Thyroid gland (tissue), 4 donors: ENCODE data around the gene MICU2.

Experiments used
- CTCF ChIP-seq, 6 experiments: fragments of 200-600 bp in 3 of 6; fragments of 450-650 bp in 3 of 6; sonication (generic) in 3 of 6; IDR thresholded peaks; one replicate each; pipeline ENCODE4 v1.5.1; 2016 to 2019; ENCODE audit warnings: antibody characterized with exemption in 6 of 6, mild to moderate bottlenecking in 2 of 6, inconsistent platforms in 1 of 6, moderate library complexity in 1 of 6
- POLR2A ChIP-seq, 2 donors: fragments of 450-650 bp; IDR thresholded peaks; one replicate each; pipeline ENCODE4 v1.6.1; 2017; ENCODE audit warnings: antibody characterized with exemption in 2 of 2, mild to moderate bottlenecking in 2 of 2, moderate library complexity in 1 of 2

- TF ChIP-seq POLR2A (IDR thresholded peaks at IDR 0.05) = no peak
- no peak for TF ChIP-seq CTCF (IDR thresholded peaks at IDR 0.05)
These were observed 65.2 kb downstream of the MICU2 start for GRCh38 chr13:21538753-21539152.
